H9 (cell line): ENCODE results near the gene PRSS23. TPM values are rescaled to one million over a fixed set of nuclear protein-coding genes. Genes with fewer than 3 reads are reported as not detected.

Source experiments
- DNase-seq: peaks from one replicate; pipeline ENCODE4 v3.0.0-alpha.2; 2017
- H2AFZ ChIP-seq: one replicate; pipeline ENCODE4 v1.6.1; 2013; ENCODE audit warnings: mild to moderate bottlenecking, low read length, control low read depth, moderate library complexity
- H2AK5ac ChIP-seq: 2 replicates; pipeline ENCODE4 v1.6.1; 2013; ENCODE audit warnings: low read length, control low read depth, mixed read lengths; ENCODE audit not compliant: insufficient read length
- H2BK120ac ChIP-seq: one replicate; pipeline ENCODE4 v1.6.1; 2013; ENCODE audit warnings: low read depth, mild to moderate bottlenecking, low read length, control low read depth, inconsistent platforms; ENCODE audit not compliant: poor library complexity, severe bottlenecking
- H2BK12ac ChIP-seq: 2 replicates; pipeline ENCODE4 v1.6.1; 2013; ENCODE audit warnings: low read length, control low read depth, mixed read lengths, low read depth; ENCODE audit not compliant: insufficient read length
- H2BK15ac ChIP-seq: 2 replicates; pipeline ENCODE4 v1.6.1; 2013; ENCODE audit warnings: low read depth, low read length, control low read depth
- H2BK20ac ChIP-seq: one replicate; pipeline ENCODE4 v1.6.1; 2013; ENCODE audit warnings: low read depth, mild to moderate bottlenecking, low read length, control low read depth, inconsistent platforms; ENCODE audit not compliant: poor library complexity, severe bottlenecking
- H2BK5ac ChIP-seq: 2 replicates; pipeline ENCODE4 v1.6.1; 2013; ENCODE audit warnings: low read length, control low read depth, mixed read lengths; ENCODE audit not compliant: insufficient read length
- H3K14ac ChIP-seq: 2 replicates; pipeline ENCODE4 v1.6.1; 2013; ENCODE audit warnings: low read length, control low read depth; ENCODE audit not compliant: insufficient read depth
- H3K18ac ChIP-seq: 2 replicates; pipeline ENCODE4 v1.6.1; 2013; ENCODE audit warnings: low read depth, mild to moderate bottlenecking, mixed read lengths, low read length, control low read depth; ENCODE audit not compliant: insufficient read length
- H3K23ac ChIP-seq: 2 replicates; pipeline ENCODE4 v1.6.1; 2013; ENCODE audit warnings: low read length, control low read depth, mixed read lengths, low read depth; ENCODE audit not compliant: insufficient read length
- H3K23me2 ChIP-seq: 2 replicates; pipeline ENCODE4 v1.6.1; 2013; ENCODE audit warnings: low read depth, mild to moderate bottlenecking, mixed read lengths, low read length, control low read depth; ENCODE audit not compliant: insufficient read length, poor library complexity, severe bottlenecking
- H3K27ac ChIP-seq: 2 replicates; pipeline ENCODE4 v1.5.1; 2013; ENCODE audit warnings: low read length, control low read depth, mixed read lengths, low read depth; ENCODE audit not compliant: insufficient read length
- H3K27me3 ChIP-seq: 2 replicates; pipeline ENCODE4 v1.6.1; 2013; ENCODE audit warnings: low read length, control low read depth, inconsistent platforms; ENCODE audit not compliant: insufficient read depth
- H3K4ac ChIP-seq: 2 replicates; pipeline ENCODE4 v1.6.1; 2013; ENCODE audit warnings: low read depth, mild to moderate bottlenecking, control low read depth, inconsistent platforms, low read length, moderate library complexity
- H3K4me1 ChIP-seq: 2 replicates; pipeline ENCODE4 v1.6.1; 2013; ENCODE audit warnings: low read length, control low read depth, inconsistent platforms; ENCODE audit not compliant: insufficient read depth
- H3K4me2 ChIP-seq: 2 replicates; pipeline ENCODE4 v1.6.1; 2013; ENCODE audit warnings: low read length, control low read depth, mixed read lengths; ENCODE audit not compliant: insufficient read length, insufficient read depth
- H3K56ac ChIP-seq: 2 replicates; pipeline ENCODE4 v1.6.1; 2013; ENCODE audit warnings: low read depth, mild to moderate bottlenecking, mixed read lengths, low read length, control low read depth; ENCODE audit not compliant: insufficient read length
- H3K79me1 ChIP-seq: 2 replicates; pipeline ENCODE4 v1.6.1; 2013; ENCODE audit warnings: low read depth, mild to moderate bottlenecking, moderate library complexity, low read length, control low read depth, inconsistent platforms; ENCODE audit not compliant: insufficient read depth, poor library complexity, severe bottlenecking
- H3K79me2 ChIP-seq: 2 replicates; pipeline ENCODE4 v1.6.1; 2013; ENCODE audit warnings: low read length, control low read depth, inconsistent platforms; ENCODE audit not compliant: insufficient read depth
- H3K9ac ChIP-seq: 2 replicates; pipeline ENCODE4 v1.6.1; 2013; ENCODE audit warnings: low read length, control low read depth, mixed read lengths; ENCODE audit not compliant: insufficient read length; ENCODE audit errors: extremely low read depth
- H3K9me3 ChIP-seq: one replicate; pipeline ENCODE4 v1.6.1; 2013; ENCODE audit warnings: low read depth, low read length, inconsistent platforms; ENCODE audit not compliant: control insufficient read depth
- H3T11ph ChIP-seq: one replicate; pipeline ENCODE4 v1.6.1; 2013; ENCODE audit warnings: mild to moderate bottlenecking, low read length, control low read depth, inconsistent platforms
- H4K20me1 ChIP-seq: one replicate; pipeline ENCODE4 v1.6.1; 2013; ENCODE audit not compliant: control insufficient read depth, insufficient read length, insufficient read depth
- H4K5ac ChIP-seq: 2 replicates; pipeline ENCODE4 v1.6.1; 2013; ENCODE audit warnings: low read depth, mild to moderate bottlenecking, mixed read lengths, low read length, control low read depth; ENCODE audit not compliant: insufficient read length
- H4K8ac ChIP-seq: replicated peaks from 2 replicates; pipeline ENCODE4 v1.6.1; 2013; ENCODE audit warnings: low read length, control low read depth, mixed read lengths, low read depth; ENCODE audit not compliant: insufficient read length
- H4K91ac ChIP-seq: 2 replicates; pipeline ENCODE4 v1.6.1; 2013; ENCODE audit warnings: low read depth, mild to moderate bottlenecking, moderate library complexity, mixed read lengths, low read length, control low read depth; ENCODE audit not compliant: insufficient read length
- H3K27ac Mint-ChIP-seq, 3 experiments: 2 replicates in 2 of 3; 3 replicates in 1 of 3; pipeline ENCODE4 v1.8.0; 2020 to 2021; ENCODE audit warnings: mixed read lengths in 3 of 3, mild to moderate bottlenecking in 1 of 3, moderate library complexity in 1 of 3
- H3K27me3 Mint-ChIP-seq: 2 replicates; pipeline ENCODE4 v1.8.0; 2021; ENCODE audit warnings: low read depth, mild to moderate bottlenecking, moderate library complexity, mixed read lengths
- H3K36me3 Mint-ChIP-seq, 3 experiments: 2 replicates in 2 of 3; 3 replicates in 1 of 3; pipeline ENCODE4 v1.8.0; 2020 to 2021; ENCODE audit warnings: low read depth in 3 of 3, mixed read lengths in 3 of 3; ENCODE audit not compliant: insufficient read depth in 1 of 3
- H3K4me1 Mint-ChIP-seq, 2 experiments: 2 replicates each; pipeline ENCODE4 v1.8.0; 2020; ENCODE audit warnings: mixed read lengths in 2 of 2
- H3K4me3 Mint-ChIP-seq, 2 experiments: 2 replicates in 1 of 2; 3 replicates in 1 of 2; pipeline ENCODE4 v1.8.0; 2020 to 2021; ENCODE audit warnings: mild to moderate bottlenecking in 2 of 2, mixed read lengths in 2 of 2, moderate library complexity in 1 of 2
- H3K9me3 Mint-ChIP-seq, 2 experiments: 2 replicates in 1 of 2; 3 replicates in 1 of 2; pipeline ENCODE4 v1.8.0; 2020; ENCODE audit warnings: mild to moderate bottlenecking in 2 of 2, mixed read lengths in 2 of 2, moderate library complexity in 1 of 2
- WGBS: extraction: QIAGEN DNeasy Blood & Tissue Kit; methylation state at CpG from one replicate; pipeline ENCODE4 v1.1.7; 2013; ENCODE audit warnings: missing lambda C conversion rate, low lambda C conversion rate, mixed read lengths; ENCODE audit not compliant: insufficient read length; ENCODE audit errors: extremely low coverage; 5-methylcytosine and 5-hydroxymethylcytosine counted together
- total RNA-seq: library from RNA; stranded (reverse); gene quantifications from 2 replicates; pipeline ENCODE4 v1.2.1, GENCODE V29; 2021
- TF ChIP-seq, protein P1 (sequence below): fragments of 200-600 bp; sonication (generic); conservative IDR thresholded peaks from 3 replicates; pipeline ENCODE4 v1.8.0; 2021; ENCODE audit warnings: antibody characterized with exemption, mild to moderate bottlenecking

PRSS23 gene
- total RNA-seq, 1 experiment from 2014 or later = 6.9 TPM

DNA sequence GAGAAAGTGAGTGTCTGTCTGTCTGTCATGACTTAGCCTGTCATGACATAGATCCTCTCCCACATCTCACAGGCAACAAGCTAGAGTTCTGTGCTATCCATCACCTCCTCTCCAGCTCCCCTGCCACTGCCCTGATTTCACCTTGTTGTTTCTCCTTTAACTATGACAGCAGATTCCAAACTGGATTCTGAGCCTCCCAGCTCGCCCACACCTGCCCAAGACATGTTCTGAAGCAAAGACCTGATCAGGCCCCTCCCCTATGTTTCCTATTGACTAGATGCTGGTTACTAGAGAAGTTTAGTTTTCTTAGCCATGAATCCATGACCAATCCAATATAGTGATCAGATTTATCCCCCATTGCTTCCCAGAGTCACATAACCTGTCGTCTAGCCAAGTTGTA lies 15.4 kb downstream of the PRSS23 start:
- Histone ChIP-seq H3K23ac (no peak overlapping the region), H3K56ac (no peak overlapping the region), H3K27ac (no peak overlapping the region), H3T11ph (no peak overlapping the region), H3K4me1 (no peaks in the 10 kb centered on the region; the same call in 1 of the 2 replicates), H4K5ac (no peak overlapping the region), H3K18ac (no peak overlapping the region), H4K91ac (no peak overlapping the region), H2BK15ac (no peak overlapping the region), H3K27me3 (no peaks in the 10 kb centered on the region), H2BK12ac (no peak overlapping the region), H3K79me2 (no peaks in the 10 kb centered on the region), H3K14ac (no peak overlapping the region), H2BK5ac (no peak overlapping the region), H2AFZ (no peak overlapping the region), H2BK20ac (no peak overlapping the region), H3K9me3 (no peaks in the 10 kb centered on the region), H2AK5ac (no peak overlapping the region), H3K4ac (no peak overlapping the region), H3K79me1 (no peaks in the 10 kb centered on the region), H3K9ac (no peak overlapping the region), H3K23me2 (no peaks in the 10 kb centered on the region), H2BK120ac (no peak overlapping the region), H3K4me2 (no peak overlapping the region), H4K8ac (no peak overlapping the region), H4K20me1 (no peaks in the 10 kb centered on the region)
- Mint-ChIP-seq H3K4me1 (peaks cover 21 to 25% of the 10 kb centered on the region in 2 experiments), H3K9me3 (no peaks in the 10 kb centered on the region), H3K36me3 (no peaks in the 10 kb centered on the region), H3K27ac (no peak overlapping the region), H3K4me3 (no peak overlapping the region), H3K27me3 (no peaks in the 10 kb centered on the region)
- TF ChIP-seq, protein P1, sequence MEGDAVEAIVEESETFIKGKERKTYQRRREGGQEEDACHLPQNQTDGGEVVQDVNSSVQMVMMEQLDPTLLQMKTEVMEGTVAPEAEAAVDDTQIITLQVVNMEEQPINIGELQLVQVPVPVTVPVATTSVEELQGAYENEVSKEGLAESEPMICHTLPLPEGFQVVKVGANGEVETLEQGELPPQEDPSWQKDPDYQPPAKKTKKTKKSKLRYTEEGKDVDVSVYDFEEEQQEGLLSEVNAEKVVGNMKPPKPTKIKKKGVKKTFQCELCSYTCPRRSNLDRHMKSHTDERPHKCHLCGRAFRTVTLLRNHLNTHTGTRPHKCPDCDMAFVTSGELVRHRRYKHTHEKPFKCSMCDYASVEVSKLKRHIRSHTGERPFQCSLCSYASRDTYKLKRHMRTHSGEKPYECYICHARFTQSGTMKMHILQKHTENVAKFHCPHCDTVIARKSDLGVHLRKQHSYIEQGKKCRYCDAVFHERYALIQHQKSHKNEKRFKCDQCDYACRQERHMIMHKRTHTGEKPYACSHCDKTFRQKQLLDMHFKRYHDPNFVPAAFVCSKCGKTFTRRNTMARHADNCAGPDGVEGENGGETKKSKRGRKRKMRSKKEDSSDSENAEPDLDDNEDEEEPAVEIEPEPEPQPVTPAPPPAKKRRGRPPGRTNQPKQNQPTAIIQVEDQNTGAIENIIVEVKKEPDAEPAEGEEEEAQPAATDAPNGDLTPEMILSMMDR = no peak
- no CpG with 5 or more reads among the region's 2 CpGs for WGBS
- DNase-seq = no peak
